ENCODE measurements around the gene ABLIM2. TPM values are rescaled to one million over a fixed set of nuclear protein-coding genes. Genes with fewer than 3 reads are reported as not detected.

ABLIM2 gene
- polyA plus RNA-seq, 3 donors = 0.21 TPM; not detected in 2

GRCh38 chr4:7960790-7961655, 197.6 kb downstream of the ABLIM2 start:
- Mint-ChIP-seq H3K27me3 (ENCODE audit: low read depth in 3 of 3) (peaks cover 25 to 42% (median 37%) of the 10 kb centered on the region in 3 donors), H3K36me3 (no peaks in the 10 kb centered on the region), H3K4me1 (peaks cover 7% of the 10 kb centered on the region), H3K27ac (no peak overlapping the region), H3K9me3 (no peaks in the 10 kb centered on the region), H3K4me3 (no peak overlapping the region)
- no peaks in the 10 kb centered on the region for H3K36me3 ChIP-seq (replicated peaks in 1 of 2; ENCODE audit: control insufficient read depth in 1 of 2, insufficient read depth in 2 of 2, low read length in 2 of 2)
- no peaks in the 10 kb centered on the region for H3K9me3 ChIP-seq (replicated peaks in 1 of 2; ENCODE audit: control insufficient read depth in 1 of 2, insufficient read depth in 1 of 2, low read length in 2 of 2)
- H3K4me2 ChIP-seq (replicated peaks; ENCODE audit: extremely low read depth, low read length, poor library complexity, severe bottlenecking) = no peak overlapping the region
- no peak for TF ChIP-seq CTCF (IDR thresholded peaks at IDR 0.05)
- no peaks in the 10 kb centered on the region for H4K20me1 ChIP-seq (ENCODE audit: insufficient read depth, low read length)
- no peaks in the 10 kb centered on the region for H3K4me1 ChIP-seq (ENCODE audit: control insufficient read depth in 1 of 2, insufficient read depth in 2 of 2, low read length in 2 of 2)
- no peak overlapping the region for H3K9ac ChIP-seq (ENCODE audit: insufficient read depth, low read length, poor library complexity, severe bottlenecking)
- peaks cover 0 to 6% of the 10 kb centered on the region in 2 donors for H3K27me3 ChIP-seq (ENCODE audit: control insufficient read depth in 2 of 2, insufficient read depth in 2 of 2, low read length in 2 of 2)
- no peak overlapping the region for H3K27ac ChIP-seq (ENCODE audit: low read depth in 1 of 2, low read length in 2 of 2)
- intact Hi-C loops (cut with micrococcal nuclease) = no loop called here
- no peak overlapping the region for H2AFZ ChIP-seq (ENCODE audit: insufficient read depth, low read depth, low read length, poor library complexity, severe bottlenecking)
- H3K4me3 ChIP-seq (replicated peaks in 1 of 3; ENCODE audit: low read depth in 2 of 3, low read length in 3 of 3) = no peak overlapping the region
- no peak for DNase-seq
- WGBS (ENCODE audit: insufficient coverage) = 47% methylated on average over 9 of the region's 19 CpGs
- no peaks in the 10 kb centered on the region for H3K79me2 ChIP-seq (ENCODE audit: insufficient read depth, low read length)

- H3K27ac ChIP-seq (ENCODE audit: low read depth in 1 of 2, low read length in 2 of 2) = no peak overlapping the region
- no peaks in the 10 kb centered on the region for H3K36me3 Mint-ChIP-seq
- TF ChIP-seq CTCF (IDR thresholded peaks at IDR 0.05) = no peak
- no peak overlapping the region for H3K4me2 ChIP-seq (replicated peaks; ENCODE audit: extremely low read depth, low read length, poor library complexity, severe bottlenecking)
- no peak overlapping the region for H3K4me3 ChIP-seq (replicated peaks in 1 of 3; ENCODE audit: low read depth in 2 of 3, low read length in 3 of 3)
- H3K36me3 ChIP-seq (replicated peaks in 1 of 2; ENCODE audit: control insufficient read depth in 1 of 2, insufficient read depth in 2 of 2, low read length in 2 of 2) = no peaks in the 10 kb centered on the region
- DNase-seq = no peak
- no peaks in the 10 kb centered on the region for H4K20me1 ChIP-seq (ENCODE audit: insufficient read depth, low read length)
- no peak overlapping the region for H3K27ac Mint-ChIP-seq
- H3K9ac ChIP-seq (ENCODE audit: insufficient read depth, low read length, poor library complexity, severe bottlenecking) = no peak overlapping the region
- H3K9me3 Mint-ChIP-seq = peaks cover 0 to 3% (median 0%) of the 10 kb centered on the region in 7 donors
- H2AFZ ChIP-seq (ENCODE audit: insufficient read depth, low read depth, low read length, poor library complexity, severe bottlenecking) = no peak overlapping the region
- H3K79me2 ChIP-seq (ENCODE audit: insufficient read depth, low read length) = no peaks in the 10 kb centered on the region
- H3K4me1 Mint-ChIP-seq = peaks cover 5% of the 10 kb centered on the region
- H3K27me3 Mint-ChIP-seq (ENCODE audit: low read depth in 3 of 3) = peaks cover 28 to 42% (median 32%) of the 10 kb centered on the region in 3 donors
- no peak overlapping the region for H3K4me3 Mint-ChIP-seq
- intact Hi-C loops (cut with micrococcal nuclease) = no loop called here
- H3K4me1 ChIP-seq (ENCODE audit: control insufficient read depth in 1 of 2, insufficient read depth in 2 of 2, low read length in 2 of 2) = no peaks in the 10 kb centered on the region
- H3K27me3 ChIP-seq (ENCODE audit: control insufficient read depth in 2 of 2, insufficient read depth in 2 of 2, low read length in 2 of 2) = peaks cover 0 to 6% of the 10 kb centered on the region in 2 donors
- H3K9me3 ChIP-seq (replicated peaks in 1 of 2; ENCODE audit: control insufficient read depth in 1 of 2, insufficient read depth in 1 of 2, low read length in 2 of 2) = no peaks in the 10 kb centered on the region
- 76% methylated on average over 7 of the region's 11 CpGs for WGBS (ENCODE audit: insufficient coverage)
Observed at GRCh38 chr4:7960017-7960789, 198.4 kb downstream of the ABLIM2 start.
